Ascending aorta (tissue), 2 donors: ENCODE measurements around the gene ZNF341. TPM values are rescaled to one million over a fixed set of nuclear protein-coding genes. Genes with fewer than 3 reads are reported as not detected.

Experiments used
- DNase-seq, 2 donors: peaks; one replicate each; pipeline ENCODE4 v3.0.0-alpha.2; 2019; ENCODE audit warnings: low spot score in 2 of 2
- H3K27ac ChIP-seq, 2 donors: fragments of 200-600 bp; sonication (generic); one replicate each; pipeline ENCODE4 v1.5.1; 2016 to 2017; ENCODE audit warnings: mild to moderate bottlenecking in 1 of 2
- H3K27me3 ChIP-seq: fragments of 200-600 bp; sonication (generic); one replicate; pipeline ENCODE4 v1.5.1; 2017
- H3K36me3 ChIP-seq, 2 donors: fragments of 200-600 bp; sonication (generic); one replicate each; pipeline ENCODE4 v1.5.1; 2016
- H3K4me1 ChIP-seq, 2 donors: fragments of 200-600 bp; sonication (generic); one replicate each; pipeline ENCODE4 v1.5.1; 2016 to 2017; ENCODE audit warnings: mild to moderate bottlenecking in 1 of 2
- H3K4me3 ChIP-seq, 2 donors: fragments of 200-600 bp; sonication (generic); one replicate each; pipeline ENCODE4 v1.5.1; 2016 to 2017; ENCODE audit warnings: mild to moderate bottlenecking in 1 of 2
- H3K9me3 ChIP-seq, 2 donors: fragments of 200-600 bp; sonication (generic); one replicate each; pipeline ENCODE4 v1.5.1; 2016
- CTCF ChIP-seq, 3 experiments: fragments of 200-600 bp in 2 of 3; fragments of 450-650 bp in 1 of 3; sonication (generic) in 2 of 3; IDR thresholded peaks; one replicate each; pipeline ENCODE4 v1.5.1; 2016 to 2019; ENCODE audit warnings: antibody characterized with exemption in 3 of 3, mild to moderate bottlenecking in 1 of 3, moderate library complexity in 1 of 3
- intact Hi-C: fragments of 100-400 bp; cut with DNase I; formaldehyde crosslinking; loops from one replicate; pipeline ENCODE4 v1.15.1; 2023
- total RNA-seq: library from RNA; depleted of rRNA; stranded (reverse); fragments of >200 nt; gene quantifications from one replicate; pipeline ENCODE4 v1.1.0, GENCODE V29; 2016

Gene ZNF341
- total RNA-seq, 1 donor from 2014 or later = 4.5 TPM

GRCh38 chr20:33716498-33716897, 15.3 kb upstream of the ZNF341 start:
- intact Hi-C loops = no loop called here
- peaks cover 3 to 7% of the 10 kb centered on the region in 2 donors for H3K4me1 ChIP-seq
- H3K4me3 ChIP-seq = no peak overlapping the region
- no peaks in the 10 kb centered on the region for H3K9me3 ChIP-seq
- H3K27ac ChIP-seq = no peak overlapping the region
- no peak for TF ChIP-seq CTCF (IDR thresholded peaks at IDR 0.05)
- no peaks in the 10 kb centered on the region for H3K27me3 ChIP-seq
- H3K36me3 ChIP-seq = peaks cover 10 to 31% of the 10 kb centered on the region in 2 donors
- DNase-seq = no peak

DNA sequence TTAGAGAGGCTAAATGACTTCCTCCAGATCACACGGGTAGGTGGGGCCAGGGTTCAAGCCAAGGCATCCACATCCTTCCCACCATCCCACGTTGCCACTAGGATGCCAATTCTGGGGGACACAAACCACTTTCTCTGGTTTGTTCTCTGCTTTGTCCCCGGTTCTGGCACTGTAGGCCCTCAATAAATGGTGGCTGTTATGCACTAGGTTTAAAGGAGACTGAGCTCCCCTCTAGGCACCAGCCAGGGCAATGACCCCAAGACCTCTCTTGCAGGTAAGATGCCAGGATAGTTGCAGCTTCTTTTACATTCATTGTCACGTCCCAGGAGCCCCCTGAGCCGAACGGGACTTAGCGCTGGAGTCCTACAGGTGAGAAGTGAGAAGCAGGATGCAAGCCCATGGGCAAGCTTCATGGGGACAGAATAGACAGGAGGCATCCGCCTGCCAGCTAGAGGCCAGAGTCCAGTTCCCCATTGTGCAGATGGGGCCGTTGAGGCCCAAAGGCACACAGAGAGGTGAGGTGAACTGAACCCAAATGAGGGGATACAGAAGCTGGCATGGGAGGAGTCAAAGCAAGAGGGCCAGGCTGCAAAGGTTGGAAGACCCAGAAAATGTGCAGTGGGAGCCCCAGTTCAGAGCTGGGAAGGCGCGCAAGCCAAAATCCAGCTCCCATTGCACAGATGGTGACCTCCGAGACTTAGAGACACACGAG, 12.4 kb upstream of the ZNF341 start:
- peaks cover 4 to 5% of the 10 kb centered on the region in 2 donors for H3K36me3 ChIP-seq
- no peak for TF ChIP-seq CTCF (IDR thresholded peaks at IDR 0.05)
- H3K9me3 ChIP-seq = no peaks in the 10 kb centered on the region
- H3K4me3 ChIP-seq = peak overlapping the region; percentile 64 to 92
- intact Hi-C loops = no loop called here
- peak overlapping the region; percentile 68 to 76 for H3K27ac ChIP-seq
- peaks cover 3 to 7% of the 10 kb centered on the region in 2 donors for H3K4me1 ChIP-seq
- H3K27me3 ChIP-seq = no peaks in the 10 kb centered on the region
- DNase-seq = no peak

DNA sequence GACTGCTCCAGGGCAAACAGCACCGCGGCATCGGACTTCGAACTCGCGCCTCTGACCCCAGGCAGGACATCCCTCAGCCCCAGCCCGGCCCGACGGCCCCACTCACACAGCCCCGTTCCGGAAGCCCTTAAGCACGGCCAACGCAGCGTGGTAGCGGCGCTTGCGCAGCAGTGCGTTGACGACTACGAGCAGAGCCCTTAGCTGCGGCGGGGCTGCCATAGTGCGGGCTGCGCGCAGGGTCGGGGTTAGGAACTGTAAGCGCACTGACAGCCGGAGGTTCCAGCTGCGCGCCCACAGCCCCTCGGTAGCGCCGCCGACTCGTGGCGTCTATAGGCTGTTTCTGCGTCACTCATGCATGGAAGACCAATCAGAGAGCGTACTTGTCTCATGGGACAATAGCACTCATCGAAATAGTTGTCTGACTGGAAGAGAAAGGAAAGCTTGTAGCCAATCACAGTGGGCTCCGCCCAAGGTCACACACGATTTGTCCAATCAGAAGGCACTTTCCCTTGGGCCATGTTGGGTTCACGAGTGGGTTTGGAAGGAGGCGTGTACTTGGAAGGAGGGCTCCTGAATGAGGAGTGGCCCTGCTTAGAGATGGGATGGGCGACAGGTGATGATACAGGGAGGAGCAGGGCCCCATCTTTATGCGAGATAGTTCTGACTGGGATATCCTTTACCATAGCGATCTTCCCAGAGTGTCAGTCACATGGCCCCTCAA, 11.6 kb upstream of the ZNF341 start, which contains the start of gene PXMP4:
TSS of gene PXMP4 (minus strand) at position 322 of the 721 bp plus-strand sequence. CDS start at position 219, 103 bp downstream.
- Histone ChIP-seq H3K4me3 (peak within 1 kb of the TSS; percentile 64 to 92), H3K36me3 (no peaks in the 10 kb centered on the region), H3K4me1 (peaks cover 3 to 7% of the 10 kb centered on the region in 2 donors), H3K27me3 (no peaks in the 10 kb centered on the region), H3K9me3 (no peaks in the 10 kb centered on the region), H3K27ac (peak within 1 kb of the TSS; percentile 68 to 76)
- intact Hi-C loops = no loop called here
- DNase-seq = peak; percentile 83 to 97
- TF ChIP-seq CTCF (IDR thresholded peaks at IDR 0.05) = no peak

- no peak for DNase-seq
- no peaks in the 10 kb centered on the region for H3K9me3 ChIP-seq
- no peaks in the 10 kb centered on the region for H3K36me3 ChIP-seq
- no peak for TF ChIP-seq CTCF (IDR thresholded peaks at IDR 0.05)
- H3K4me1 ChIP-seq = peaks cover 3 to 7% of the 10 kb centered on the region in 2 donors
- intact Hi-C loops = no loop called here
- H3K27ac ChIP-seq = no peak overlapping the region
- H3K27me3 ChIP-seq = no peaks in the 10 kb centered on the region
- H3K4me3 ChIP-seq = no peak overlapping the region
These were observed 10.2 kb upstream of the ZNF341 start for GRCh38 chr20:33721391-33722140.

- Histone ChIP-seq H3K36me3 (no peaks in the 10 kb centered on the region), H3K9me3 (no peaks in the 10 kb centered on the region), H3K27me3 (no peaks in the 10 kb centered on the region), H3K4me1 (peaks cover 2 to 3% of the 10 kb centered on the region in 2 donors), H3K27ac (no peak overlapping the region), H3K4me3 (no peak overlapping the region)
- DNase-seq = no peak
- intact Hi-C loops = no loop called here
- TF ChIP-seq CTCF (IDR thresholded peaks at IDR 0.05) = no peak
These were observed 7.2 kb upstream of the ZNF341 start for GRCh38 chr20:33724439-33725094.
